ENCODE measurements around the gene MEX3A.

DNA sequence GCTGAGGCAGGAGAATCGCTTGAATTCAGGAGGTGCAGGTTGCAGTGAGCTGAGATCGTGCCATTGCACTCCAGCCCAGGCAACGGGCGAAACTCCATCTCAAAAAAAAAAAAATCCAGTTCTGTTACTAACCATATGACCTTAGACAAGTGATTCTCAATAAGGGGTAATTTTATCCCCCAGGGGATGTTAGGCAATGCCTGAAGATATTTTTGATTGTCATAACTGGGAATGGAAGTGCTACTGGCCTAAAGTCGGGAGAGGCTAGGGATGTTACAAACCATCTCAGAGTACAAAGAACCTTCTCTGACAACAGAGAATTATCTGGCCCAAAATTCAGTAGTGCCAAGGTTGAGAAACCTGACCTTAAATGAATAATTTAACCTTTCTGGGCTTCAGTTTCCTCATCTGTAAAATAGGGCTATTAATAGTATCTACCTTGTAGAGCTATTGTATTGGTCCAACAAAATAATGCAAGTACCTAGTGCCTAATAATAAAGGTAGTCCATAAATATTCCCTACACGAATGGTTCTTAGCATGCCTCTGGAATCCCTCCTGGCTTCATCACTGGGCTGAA, 26.5 kb upstream of the MEX3A start:
- TF ChIP-seq, protein P1, sequence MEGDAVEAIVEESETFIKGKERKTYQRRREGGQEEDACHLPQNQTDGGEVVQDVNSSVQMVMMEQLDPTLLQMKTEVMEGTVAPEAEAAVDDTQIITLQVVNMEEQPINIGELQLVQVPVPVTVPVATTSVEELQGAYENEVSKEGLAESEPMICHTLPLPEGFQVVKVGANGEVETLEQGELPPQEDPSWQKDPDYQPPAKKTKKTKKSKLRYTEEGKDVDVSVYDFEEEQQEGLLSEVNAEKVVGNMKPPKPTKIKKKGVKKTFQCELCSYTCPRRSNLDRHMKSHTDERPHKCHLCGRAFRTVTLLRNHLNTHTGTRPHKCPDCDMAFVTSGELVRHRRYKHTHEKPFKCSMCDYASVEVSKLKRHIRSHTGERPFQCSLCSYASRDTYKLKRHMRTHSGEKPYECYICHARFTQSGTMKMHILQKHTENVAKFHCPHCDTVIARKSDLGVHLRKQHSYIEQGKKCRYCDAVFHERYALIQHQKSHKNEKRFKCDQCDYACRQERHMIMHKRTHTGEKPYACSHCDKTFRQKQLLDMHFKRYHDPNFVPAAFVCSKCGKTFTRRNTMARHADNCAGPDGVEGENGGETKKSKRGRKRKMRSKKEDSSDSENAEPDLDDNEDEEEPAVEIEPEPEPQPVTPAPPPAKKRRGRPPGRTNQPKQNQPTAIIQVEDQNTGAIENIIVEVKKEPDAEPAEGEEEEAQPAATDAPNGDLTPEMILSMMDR (IDR thresholded peaks at IDR 0.05) = no peak
- TF ChIP-seq POLR2A (IDR thresholded peaks at IDR 0.05) = no peak

Measured in ovary (tissue), 3 donors.